ENCODE data around the gene TADA3. TPM values are rescaled to one million over a fixed set of nuclear protein-coding genes. Genes with fewer than 3 reads are reported as not detected.
A peak's percentile ranks its signal among the peaks of the same experiment; 100 is the strongest.
"Not testable (repeated sequence)": the region's sequence is repeated elsewhere in the genome, so short reads cannot be mapped to it uniquely, and the experiment has no call there.

TADA3 gene
- total RNA-seq, 2 experiments from 2014 or later, result 88.1 to 88.3 TPM

DNA sequence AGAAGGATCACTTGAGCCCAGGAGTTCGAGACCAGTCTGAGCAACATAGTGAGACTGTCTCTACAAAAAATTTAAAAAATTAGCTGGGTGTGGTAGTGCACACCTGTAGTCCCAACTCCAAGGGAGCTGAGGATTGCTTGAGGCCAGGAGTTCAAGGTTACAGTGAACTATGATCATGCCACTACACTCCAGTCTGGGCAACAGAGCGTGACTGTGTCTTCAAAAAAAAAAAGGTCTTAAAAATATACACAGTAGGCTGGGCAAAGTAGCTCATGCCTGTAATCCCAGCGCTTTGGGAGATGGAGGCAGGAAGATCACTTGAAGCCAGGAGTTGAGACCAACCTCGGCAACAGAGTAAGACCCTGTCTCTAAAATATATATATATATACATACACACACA lies 11.4 kb downstream of the TADA3 start:
- no peak for DNase-seq
- Mint-ChIP-seq H3K36me3 (ENCODE audit: low read depth) (peaks cover 53% of the 10 kb centered on the region), H3K4me3 (no peak overlapping the region), H3K27ac (peak overlapping the region; percentile 92), H3K4me1 (peaks cover 54% of the 10 kb centered on the region), H3K9me3 (no peaks in the 10 kb centered on the region), H3K27me3 (no peaks in the 10 kb centered on the region)
- ChIA-PET CTCF (interaction anchor here (0.6 to 1.8 kb wide), 4 partner anchors 8 to 184 kb away, joined by 3 to 5 read pairs (median 4); partner anchors contain the start of genes ARPC4 and TADA3), POLR2A (interaction anchor here (0.9 to 7.5 kb wide), 9 partner anchors 10 to 384 kb away, joined by 3 to 56 read pairs (median 10); partner anchors contain the start of genes ARPC4, BRPF1, CAMK1 and JAGN1)

DNA sequence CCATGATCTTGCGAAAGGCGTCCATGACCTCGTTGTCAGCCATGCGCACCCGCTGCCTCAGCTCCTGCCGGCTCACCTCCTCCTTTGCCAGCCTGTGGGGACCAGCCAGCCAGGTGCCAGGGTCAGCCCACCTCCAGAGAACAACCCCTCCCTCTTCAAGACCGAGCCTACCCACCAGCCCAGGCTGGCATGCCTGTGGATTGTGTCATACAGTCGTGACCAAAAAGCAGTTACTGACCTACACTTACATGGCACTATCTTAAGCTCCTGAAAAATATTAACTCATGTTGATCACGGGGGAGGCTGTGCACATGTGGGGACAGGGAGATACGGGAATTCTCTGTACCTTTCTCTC lies 11.8 kb downstream of the TADA3 start:
- Mint-ChIP-seq H3K27me3 (no peaks in the 10 kb centered on the region), H3K4me3 (no peak overlapping the region), H3K9me3 (no peaks in the 10 kb centered on the region), H3K36me3 (ENCODE audit: low read depth) (peaks cover 49% of the 10 kb centered on the region), H3K4me1 (peaks cover 54% of the 10 kb centered on the region), H3K27ac (peak overlapping the region; percentile 92)
- POLR2A ChIA-PET, result interaction anchor here (0.8 to 7.5 kb wide), 10 partner anchors 10 to 384 kb away, joined by 3 to 56 read pairs (median 8); partner anchors contain the start of genes ARPC4, BRPF1, CAMK1 and JAGN1
- CTCF ChIA-PET, result interaction anchor here (1.0 to 1.8 kb wide), 3 partner anchors 9 to 12 kb away, joined by 3 to 5 read pairs (median 4); partner anchors contain the start of genes ARPC4, CAMK1 and TADA3
- no peak for DNase-seq

DNA sequence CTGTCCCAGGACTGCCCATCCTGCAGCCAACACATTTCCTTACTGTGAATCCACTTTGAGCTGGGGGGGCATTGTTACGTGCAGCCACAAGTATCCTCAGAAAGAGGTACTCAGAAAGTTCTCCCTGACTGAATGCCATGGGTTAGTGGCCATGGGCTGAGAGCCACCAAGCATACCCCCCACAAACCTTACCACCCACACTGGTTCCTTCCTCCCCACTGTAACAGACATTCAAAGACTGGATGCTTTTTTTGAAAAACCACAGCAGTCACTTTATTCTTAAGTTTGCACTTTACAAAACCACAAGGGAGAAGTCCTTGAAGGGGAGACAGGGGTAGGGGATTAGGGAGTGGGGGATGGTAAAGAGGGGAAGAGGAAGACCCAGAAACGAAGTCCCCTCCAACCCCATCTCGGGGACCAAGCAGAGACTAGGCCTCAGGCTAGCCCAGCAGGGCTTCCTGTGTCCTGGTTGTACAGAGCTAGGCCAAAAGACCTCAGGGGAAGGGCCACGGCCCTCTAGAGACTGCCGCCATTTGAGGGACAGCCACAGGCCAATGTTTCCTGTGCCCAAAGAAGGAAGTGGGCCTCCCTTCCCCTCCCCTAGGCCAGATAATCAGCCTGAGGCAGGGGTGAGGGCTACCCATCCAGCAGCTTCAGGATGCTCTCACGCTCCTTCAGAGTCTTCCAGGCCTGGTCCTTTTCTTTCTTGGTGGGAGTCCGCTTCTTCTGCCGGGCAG lies 12.4 kb downstream of the TADA3 start:
- peak; percentile 61 for DNase-seq
- Mint-ChIP-seq H3K36me3 (ENCODE audit: low read depth) (peaks cover 45% of the 10 kb centered on the region), H3K27ac (peak overlapping the region; percentile 92), H3K27me3 (no peaks in the 10 kb centered on the region), H3K9me3 (no peaks in the 10 kb centered on the region), H3K4me3 (peak overlapping the region; percentile 21), H3K4me1 (peaks cover 54% of the 10 kb centered on the region)
- ChIA-PET POLR2A (interaction anchor here (0.8 to 7.5 kb wide), 10 partner anchors 10 to 383 kb away, joined by 3 to 56 read pairs (median 8); partner anchors contain the start of genes ARPC4, BRPF1, CAMK1 and JAGN1), CTCF (interaction anchor here (1.0 to 1.8 kb wide), 3 partner anchors 9 to 13 kb away, joined by 3 to 5 read pairs (median 4); partner anchors contain the start of genes ARPC4, CAMK1 and TADA3)

DNA sequence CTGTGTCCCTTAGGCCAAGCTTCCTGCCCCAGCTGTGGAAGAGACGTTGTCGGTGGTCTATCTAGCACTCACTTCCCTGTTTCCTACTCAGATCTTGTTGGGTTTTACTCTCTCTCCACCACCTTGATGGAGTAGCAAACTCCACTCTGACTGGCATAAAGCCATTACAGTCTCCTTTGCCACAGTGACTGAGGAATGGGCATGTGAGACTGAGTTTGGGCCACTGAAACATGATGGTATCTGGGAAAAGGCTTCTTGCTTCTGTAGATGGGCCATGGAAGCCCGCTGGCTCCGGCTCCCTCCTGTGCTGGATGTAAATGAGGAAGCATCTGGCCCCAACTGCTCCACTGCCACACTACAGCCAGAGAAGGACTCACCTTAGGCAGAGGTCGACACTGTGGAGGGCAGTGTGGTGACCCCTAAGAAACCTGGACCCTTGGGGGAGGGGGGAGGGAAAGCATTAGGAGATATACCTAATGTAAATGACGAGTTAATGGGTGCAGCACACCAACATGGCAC lies 13.1 kb downstream of the TADA3 start:
- Mint-ChIP-seq H3K36me3 (ENCODE audit: low read depth) (peaks cover 43% of the 10 kb centered on the region), H3K27me3 (no peaks in the 10 kb centered on the region), H3K4me3 (no peak overlapping the region), H3K27ac (peak overlapping the region; percentile 92), H3K9me3 (no peaks in the 10 kb centered on the region), H3K4me1 (peaks cover 54% of the 10 kb centered on the region)
- DNase-seq, result no peak
- POLR2A ChIA-PET, result interaction anchor here (2.0 to 7.5 kb wide), 2 partner anchors 14 to 382 kb away, joined by 6 to 56 read pairs; partner anchors contain the start of genes ARPC4, SETD5 and TADA3
- CTCF ChIA-PET, result no interaction called here

DNA sequence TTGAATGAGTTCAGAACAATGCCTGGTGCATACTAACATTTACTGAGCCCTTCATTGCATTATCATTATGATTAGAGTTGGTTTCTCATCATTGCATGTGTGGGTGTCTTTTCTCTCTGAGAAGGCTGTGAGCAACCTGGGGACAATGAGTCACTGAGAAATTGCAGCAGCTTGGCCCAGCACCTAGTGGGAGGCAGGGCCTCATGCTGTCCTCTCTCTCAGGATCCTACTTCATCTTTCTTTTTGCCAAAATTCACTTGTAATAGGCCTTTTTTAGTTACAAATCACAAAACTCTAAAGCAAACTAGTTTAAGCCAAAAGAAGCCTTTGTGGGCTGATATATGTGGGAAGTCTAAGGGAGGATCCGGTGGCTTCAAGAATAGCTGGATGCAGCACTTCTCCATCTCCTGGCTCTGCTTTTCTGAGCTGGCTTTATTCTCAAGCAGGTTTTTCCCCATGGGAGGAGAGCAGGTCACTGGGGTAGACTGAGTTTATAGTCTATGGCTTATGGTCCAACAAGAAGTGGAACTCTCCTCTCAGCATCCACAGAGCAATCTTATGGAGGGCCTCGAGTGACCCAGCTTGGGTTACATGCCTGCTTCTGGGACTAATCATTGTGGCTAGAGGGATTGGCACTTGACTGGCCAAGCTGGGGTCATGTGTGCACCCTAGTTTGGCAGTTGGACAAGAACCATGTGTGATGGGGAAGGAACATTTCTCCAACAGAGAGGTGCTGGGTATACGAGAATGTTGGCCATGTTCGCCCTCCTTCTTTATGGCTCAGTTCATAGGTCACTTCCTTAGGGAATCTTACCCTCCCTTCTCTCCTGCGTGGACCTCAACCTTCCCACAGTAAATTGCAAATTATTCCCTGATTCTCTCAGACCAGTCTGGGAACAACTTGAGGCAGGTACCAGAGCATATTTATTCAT lies 13.9 kb downstream of the TADA3 start:
- POLR2A ChIA-PET, result interaction anchor here (0.6 to 7.5 kb wide), 5 partner anchors 8 to 113 kb away, joined by 3 to 56 read pairs (median 4); partner anchors contain the start of genes ARPC4, CAMK1 and TADA3
- CTCF ChIA-PET, result no interaction called here
- H3K4me3 Mint-ChIP-seq, result no peak overlapping the region
- peaks cover 54% of the 10 kb centered on the region for H3K4me1 Mint-ChIP-seq
- peak; percentile 27 for DNase-seq
- peaks cover 37% of the 10 kb centered on the region for H3K36me3 Mint-ChIP-seq (ENCODE audit: low read depth)
- H3K9me3 Mint-ChIP-seq, result no peaks in the 10 kb centered on the region
- no peaks in the 10 kb centered on the region for H3K27me3 Mint-ChIP-seq
- H3K27ac Mint-ChIP-seq, result peak overlapping the region; percentile 92

DNA sequence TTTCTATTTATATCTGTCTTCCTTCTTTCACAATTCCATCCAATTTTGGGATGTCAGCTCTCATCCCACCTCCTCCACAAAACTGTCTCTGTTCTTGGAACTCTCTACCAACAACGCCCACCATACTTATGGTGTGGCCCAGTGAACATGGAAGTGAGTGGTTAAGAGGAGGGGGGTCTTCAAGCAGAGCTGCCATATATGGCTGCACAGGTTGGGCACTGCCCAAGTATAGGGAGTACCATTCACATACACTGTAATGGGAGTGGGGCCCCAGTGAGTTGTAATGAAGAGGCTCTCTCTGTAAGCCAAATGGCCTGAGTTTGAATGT lies 14.6 kb downstream of the TADA3 start:
- peaks cover 32% of the 10 kb centered on the region for H3K36me3 Mint-ChIP-seq (ENCODE audit: low read depth)
- H3K27ac Mint-ChIP-seq, result peak overlapping the region; percentile 61
- H3K4me3 Mint-ChIP-seq, result no peak overlapping the region
- H3K4me1 Mint-ChIP-seq, result peaks cover 50% of the 10 kb centered on the region
- no peaks in the 10 kb centered on the region for H3K27me3 Mint-ChIP-seq
- no peak for DNase-seq
- POLR2A ChIA-PET, result interaction anchor here (1.2 to 7.5 kb wide), 3 partner anchors 13 to 114 kb away, joined by 4 to 56 read pairs (median 8); partner anchors contain the start of genes ARPC4 and TADA3
- H3K9me3 Mint-ChIP-seq, result no peaks in the 10 kb centered on the region
- CTCF ChIA-PET, result no interaction called here

DNA sequence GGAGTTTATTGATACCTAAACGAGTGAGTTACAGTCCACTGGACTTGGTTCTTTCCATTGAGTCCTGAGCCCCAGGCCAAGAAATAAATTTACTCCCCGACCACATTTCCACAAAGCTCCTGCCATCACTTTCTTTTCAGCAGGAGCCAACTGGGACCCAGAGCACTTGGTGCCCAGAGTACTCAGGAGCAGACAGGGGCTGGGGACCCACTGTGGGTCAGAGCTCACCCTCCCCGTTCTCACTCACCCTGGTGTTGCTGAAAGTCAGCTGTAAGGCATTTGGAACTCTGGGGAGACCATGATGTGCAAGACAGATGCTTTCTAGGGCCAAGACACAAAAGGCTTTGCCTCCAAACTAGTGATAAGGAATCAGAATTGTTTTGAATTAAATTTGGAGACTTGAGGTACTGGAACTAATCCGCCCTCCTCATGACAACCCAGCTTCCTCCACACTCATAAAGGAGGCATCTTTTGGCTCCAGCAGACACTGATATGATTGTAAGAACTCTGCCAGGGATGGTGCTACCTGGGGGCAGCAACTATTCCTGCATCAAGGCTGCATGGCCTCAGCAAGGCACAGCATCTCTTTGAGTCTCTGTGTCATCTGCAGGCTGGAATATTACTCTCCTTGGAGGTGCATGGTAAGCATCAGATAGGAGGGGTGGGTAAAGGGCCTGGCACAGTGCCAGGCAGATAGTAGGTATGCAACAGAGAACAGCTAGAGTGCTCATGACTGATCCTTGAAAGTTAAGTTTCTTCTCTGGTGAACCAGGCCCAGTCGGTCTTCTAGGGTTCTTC lies 15.2 kb downstream of the TADA3 start:
- Mint-ChIP-seq H3K36me3 (ENCODE audit: low read depth) (peaks cover 27% of the 10 kb centered on the region), H3K9me3 (no peaks in the 10 kb centered on the region), H3K27me3 (no peaks in the 10 kb centered on the region), H3K27ac (no peak overlapping the region), H3K4me3 (no peak overlapping the region), H3K4me1 (peaks cover 46% of the 10 kb centered on the region)
- CTCF ChIA-PET, result no interaction called here
- no peak for DNase-seq
- POLR2A ChIA-PET, result interaction anchor here (1.2 to 7.5 kb wide), 3 partner anchors 14 to 114 kb away, joined by 4 to 56 read pairs (median 8); partner anchors contain the start of genes ARPC4 and TADA3

DNA sequence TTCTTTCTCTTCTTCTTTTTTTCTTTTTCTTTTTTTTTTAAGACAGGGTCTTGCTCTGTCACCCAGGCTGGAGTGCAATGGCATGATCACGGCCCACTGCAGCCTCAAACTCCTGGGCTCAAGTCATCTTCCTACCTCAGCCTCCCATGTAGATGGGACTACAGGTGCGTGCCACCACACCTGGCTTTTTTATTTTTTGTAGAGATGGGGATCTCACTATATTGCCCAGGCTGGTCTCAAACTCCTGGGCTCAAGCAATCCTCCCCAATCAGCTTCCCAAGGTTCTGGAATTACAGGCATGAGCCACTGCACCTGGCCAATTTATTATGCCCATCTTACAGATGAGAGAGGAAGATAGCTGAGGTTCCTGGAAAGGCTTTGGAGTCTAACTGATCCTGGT lies 21.3 kb downstream of the TADA3 start:
- not testable (repeated sequence) for H3K36me3 Mint-ChIP-seq (ENCODE audit: low read depth); H3K9me3 Mint-ChIP-seq; DNase-seq; H3K27me3 Mint-ChIP-seq; H3K27ac Mint-ChIP-seq
- H3K4me1 Mint-ChIP-seq, result peaks cover 38% of the 10 kb centered on the region
- CTCF ChIA-PET, result interaction anchor here (1.0 to 3.3 kb wide), 2 partner anchors 9 to 44 kb away, joined by 3 to 10 read pairs; no protein-coding TSS in a partner anchor
- POLR2A ChIA-PET, result interaction anchor here (1.1 to 5.2 kb wide), 6 partner anchors 7 to 38 kb away, joined by 3 to 25 read pairs (median 14); partner anchors contain the start of genes ARPC4, OGG1 and TADA3
- peak overlapping the region; percentile 32 for H3K4me3 Mint-ChIP-seq

DNA sequence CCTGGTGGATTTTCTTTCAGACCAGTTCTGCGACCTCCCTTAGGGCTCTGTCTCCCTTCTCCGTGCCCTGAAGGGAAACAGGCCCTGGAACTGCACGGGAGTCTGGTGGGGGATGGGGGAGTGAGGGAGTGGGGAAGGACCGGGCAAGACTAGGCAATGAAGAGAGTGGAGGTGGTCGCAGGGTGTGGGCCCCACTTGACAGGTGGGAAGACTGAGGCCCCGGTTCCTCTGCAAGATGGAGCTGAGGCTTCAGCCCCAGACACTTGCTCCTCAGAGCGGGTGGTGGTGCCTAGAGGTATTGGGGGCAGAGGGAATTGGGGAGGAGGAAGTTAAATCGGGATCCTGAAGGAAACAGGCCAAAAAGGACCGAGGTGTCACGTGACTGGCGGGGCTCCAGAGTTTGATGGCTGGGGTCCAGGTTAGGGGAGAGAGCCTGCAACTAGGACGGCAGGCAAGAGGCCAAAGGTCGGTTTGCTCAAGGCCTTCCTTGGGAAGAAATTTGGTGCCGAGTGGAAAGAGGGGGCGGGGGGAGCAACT lies 21.9 kb downstream of the TADA3 start:
- ChIA-PET POLR2A (interaction anchor here (0.7 to 5.2 kb wide), 12 partner anchors 8 to 162 kb away, joined by 3 to 25 read pairs (median 8); partner anchors contain the start of genes ARPC4, BRPF1, OGG1 and TADA3), CTCF (interaction anchor here (0.6 to 3.3 kb wide), 6 partner anchors 10 to 1413 kb away, joined by 3 to 10 read pairs (median 3); no protein-coding TSS in a partner anchor)
- H3K9me3 Mint-ChIP-seq, result no peaks in the 10 kb centered on the region
- H3K27me3 Mint-ChIP-seq, result no peaks in the 10 kb centered on the region
- H3K4me3 Mint-ChIP-seq, result peak overlapping the region; percentile 71
- H3K27ac Mint-ChIP-seq, result no peak overlapping the region
- peaks cover 3% of the 10 kb centered on the region for H3K36me3 Mint-ChIP-seq (ENCODE audit: low read depth)
- peaks cover 38% of the 10 kb centered on the region for H3K4me1 Mint-ChIP-seq
- no peak for DNase-seq

DNA sequence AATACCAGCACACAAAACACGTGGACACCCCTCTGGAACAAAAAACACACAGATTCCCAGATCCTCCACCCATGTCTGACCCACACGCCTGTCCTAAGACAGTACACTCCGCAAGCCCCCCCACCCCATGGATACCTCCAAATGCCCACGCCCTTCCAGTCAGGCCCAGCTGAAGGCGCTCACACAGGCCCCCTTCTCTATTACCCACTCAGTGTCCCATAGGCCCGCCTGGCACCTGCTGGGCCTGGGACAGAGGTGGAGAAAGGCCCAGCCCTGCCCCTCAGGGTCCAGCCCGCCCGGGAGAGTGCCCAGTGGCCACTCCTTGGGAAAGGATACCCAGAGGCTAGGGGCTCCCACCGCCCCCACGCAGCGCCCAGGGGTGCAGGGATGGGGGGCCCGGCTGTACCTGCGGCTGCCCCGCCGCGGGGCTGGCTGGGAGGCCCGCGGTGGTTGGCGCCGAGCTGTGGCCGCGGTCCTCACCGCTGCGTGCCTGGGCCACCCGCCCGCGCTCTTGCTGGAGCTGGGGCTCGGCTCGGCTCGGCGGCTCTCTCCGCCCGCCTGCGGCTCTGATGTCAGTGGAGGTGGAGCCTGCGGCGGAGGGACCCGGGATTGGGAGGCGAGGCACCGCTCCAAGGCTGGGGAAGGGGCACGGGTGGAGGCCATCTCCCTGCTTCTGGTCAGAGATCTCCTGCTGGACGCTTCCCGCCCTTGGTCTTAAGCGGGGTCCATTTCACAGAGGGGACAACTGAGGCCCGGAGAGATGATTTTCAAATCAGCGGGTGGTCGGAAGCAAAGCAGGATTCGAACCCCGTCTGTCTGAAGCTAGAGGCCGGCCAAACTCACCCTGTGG lies 22.6 kb downstream of the TADA3 start, which contains the start of gene CAMK1:
TSS of gene CAMK1 (minus strand) at position 522 of the 850 bp plus-strand sequence. CDS start 2,198 bp downstream, outside the sequence.
- Mint-ChIP-seq H3K36me3 (ENCODE audit: low read depth) (peaks cover 6% of the 10 kb centered on the region), H3K4me1 (peaks cover 40% of the 10 kb centered on the region), H3K27me3 (no peaks in the 10 kb centered on the region), H3K27ac (peak within 1 kb of the TSS; percentile 54), H3K4me3 (peak within 1 kb of the TSS; percentile 71), H3K9me3 (no peaks in the 10 kb centered on the region)
- ChIA-PET CTCF (interaction anchor here (0.6 to 3.3 kb wide), 6 partner anchors 10 to 1412 kb away, joined by 3 to 10 read pairs (median 3); no protein-coding TSS in a partner anchor), POLR2A (interaction anchor here (0.7 to 5.2 kb wide), 11 partner anchors 9 to 163 kb away, joined by 3 to 25 read pairs (median 9); partner anchors contain the start of genes ARPC4, BRPF1, OGG1 and TADA3)
- peak; percentile 77 for DNase-seq

Measured in activated CD4-positive, alpha-beta memory T cell treated with anti-CD3 and anti-CD28 coated beads, Interleukin-2, amount 10 ng/mL, durations not matched to agents 7 days and 5 days (primary cell).